Esophagus muscularis mucosa (tissue), 4 donors: ENCODE data around the gene ZNG1E.
"Not testable (repeated sequence)": the region's sequence is repeated elsewhere in the genome, so short reads cannot be mapped to it uniquely, and the experiment has no call there.

Source experiments
- CTCF ChIP-seq, 3 experiments: fragments of 200-600 bp in 2 of 3; fragments of 450-650 bp in 1 of 3; sonication (generic) in 2 of 3; IDR thresholded peaks; one replicate each; pipeline ENCODE4 v1.5.1; 2017 to 2019; ENCODE audit warnings: antibody characterized with exemption in 3 of 3, mild to moderate bottlenecking in 2 of 3, moderate library complexity in 1 of 3
- EP300 ChIP-seq: sonication (generic); formaldehyde crosslinking; IDR thresholded peaks from one replicate; pipeline ENCODE4 v1.6.1; 2017; ENCODE audit warnings: antibody characterized with exemption
- POLR2A ChIP-seq: fragments of 450-650 bp; IDR thresholded peaks from one replicate; pipeline ENCODE4 v1.6.1; 2017; ENCODE audit warnings: antibody characterized with exemption, moderate library complexity, mild to moderate bottlenecking, low read depth

DNA sequence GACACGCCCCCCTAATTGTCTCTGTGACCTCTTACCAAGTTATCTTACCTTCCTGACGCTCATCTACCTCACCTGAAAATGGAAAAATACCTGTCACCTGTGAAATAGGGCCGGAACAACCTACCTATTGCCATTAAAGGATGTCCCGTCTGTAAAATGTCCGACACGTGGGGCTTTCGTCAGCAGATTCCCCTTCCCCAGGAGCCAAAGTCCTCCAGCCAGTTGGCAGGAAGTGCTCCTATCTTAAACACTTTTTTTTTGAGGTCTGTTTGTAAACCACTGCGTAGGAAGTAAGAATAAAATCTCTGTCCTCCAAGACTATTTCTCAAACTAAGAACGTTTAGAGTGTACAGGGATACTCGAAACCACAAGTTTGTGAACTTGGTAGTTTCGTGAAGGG, 661 bp downstream of the ZNG1E start:
- not testable (repeated sequence) for TF ChIP-seq CTCF (IDR thresholded peaks at IDR 0.05); POLR2A; EP300
